HCT116 (cell line): ENCODE data around the gene PDK1. TPM values are rescaled to one million over a fixed set of nuclear protein-coding genes. Genes with fewer than 3 reads are reported as not detected.

ENCODE experiments used
- ATAC-seq: fragments of 200-7000 bp; cut with Tn5 transposase; 2 replicates; pipeline ENCODE4 v1.9.1; 2020; ENCODE audit warnings: mild to moderate bottlenecking, moderate library complexity
- BruUV-seq: library from RNA; stranded (reverse); fragments of 400-500 nt; replicated peaks from 2 replicates; lab custom pipeline; 2021; lab: Mats Ljungman, UMichigan
- CTCF ChIA-PET: fragments of 300-600 bp; sonication (Branson Sonifier 250); formaldehyde crosslinking; loops from one replicate; lab custom pipeline; 2021; ENCODE audit warnings: antibody characterized with exemption; lab: Charles Lee
- POLR2A ChIA-PET: fragments of 300-600, 350-600 bp; sonication (Branson Sonifier 250); formaldehyde crosslinking; loops from one replicate; lab custom pipeline; 2021; ENCODE audit warnings: antibody characterized with exemption; lab: Charles Lee
- RAD21 ChIA-PET, 2 experiments: fragments of 300-600 bp; sonication (Branson Sonifier 250); formaldehyde crosslinking; loops; one replicate each; lab custom pipeline; 2023; ENCODE audit warnings: low total read pairs in 2 of 2; ENCODE audit not compliant: uncharacterized antibody in 2 of 2, unreplicated experiment in 2 of 2, low non-redundant PET in 1 of 2; lab: Charles Lee
- DNase-seq: peaks from one replicate; pipeline ENCODE4 v3.0.0-alpha.2; 2010; ENCODE audit warnings: low read depth, low spot score
- H2AFZ ChIP-seq: fragments of 200-600 bp; shearing (Covaris generic), sonication (generic); 2 replicates; pipeline ENCODE4 v1.6.1; 2017; ENCODE audit warnings: low read depth, mixed run types, mixed read lengths, antibody characterized with exemption, low read length; ENCODE audit not compliant: poor library complexity, severe bottlenecking
- H3K27ac ChIP-seq: 2 replicates; pipeline ENCODE4 v1.5.1; 2012; ENCODE audit warnings: low read depth, low read length
- H3K27me3 ChIP-seq: fragments of 200-600 bp; sonication (generic); 2 replicates; pipeline ENCODE4 v1.6.1; 2016; ENCODE audit warnings: mixed run types, low read length, mixed read lengths; ENCODE audit not compliant: insufficient read depth
- H3K36me3 ChIP-seq, 2 experiments: fragments of 200-500 bp in 1 of 2; fragments of 200-600 bp in 1 of 2; sonication (Bioruptor generic) in 1 of 2; sonication (generic) in 1 of 2; 2 replicates each; pipeline versions ENCODE4 v1.5.1 to v1.6.1; 2014 to 2016; ENCODE audit warnings: low read length in 2 of 2, inconsistent platforms in 1 of 2, mixed read lengths in 1 of 2, mixed run types in 1 of 2; ENCODE audit not compliant: insufficient read depth in 2 of 2, control insufficient read depth in 1 of 2
- H3K4me1 ChIP-seq, 2 experiments: fragments of 200-600 bp in 1 of 2; sonication (generic) in 1 of 2; 2 replicates each; pipeline versions ENCODE4 v1.5.1 to v1.6.1; 2012 to 2017; ENCODE audit warnings: low read length in 2 of 2, inconsistent platforms in 1 of 2, mild to moderate bottlenecking in 1 of 2, mixed read lengths in 1 of 2, mixed run types in 1 of 2, moderate library complexity in 1 of 2; ENCODE audit not compliant: insufficient read depth in 2 of 2, control insufficient read depth in 1 of 2
- H3K4me2 ChIP-seq: fragments of 200-600 bp; sonication (generic); 2 replicates; pipeline ENCODE4 v1.6.1; 2017; ENCODE audit warnings: mixed run types, low read length, mixed read lengths
- H3K4me3 ChIP-seq, 2 experiments: fragments of 200-600 bp in 1 of 2; sonication (generic) in 1 of 2; replicated peaks in 1 of 2; 2 replicates each; pipeline ENCODE4 v1.5.1; 2011 to 2016; ENCODE audit warnings: low read length in 2 of 2, control low read depth in 1 of 2, low read depth in 1 of 2, mild to moderate bottlenecking in 1 of 2, mixed read lengths in 1 of 2, mixed run types in 1 of 2
- H3K79me2 ChIP-seq: fragments of 200-600 bp; sonication (generic); 2 replicates; pipeline ENCODE4 v1.6.1; 2017; ENCODE audit warnings: mild to moderate bottlenecking, mixed run types, low read length, moderate library complexity, mixed read lengths; ENCODE audit not compliant: insufficient read depth
- H3K9ac ChIP-seq: fragments of 200-600 bp; sonication (generic); 2 replicates; pipeline ENCODE4 v1.6.1; 2016; ENCODE audit warnings: low read length, mixed read lengths
- H3K9me2 ChIP-seq: fragments of 200-600 bp; sonication (generic), shearing (Covaris generic); 2 replicates; pipeline ENCODE4 v1.6.1; 2017; ENCODE audit warnings: mixed run types, mild to moderate bottlenecking, moderate library complexity; ENCODE audit not compliant: insufficient read depth
- H3K9me3 ChIP-seq, 2 experiments: fragments of 200-500 bp in 1 of 2; fragments of 200-600 bp in 1 of 2; sonication (Bioruptor generic) in 1 of 2; sonication (generic) in 1 of 2; 2 replicates each; pipeline ENCODE4 v1.6.1; 2014 to 2017; ENCODE audit warnings: low read length in 2 of 2, mixed read lengths in 2 of 2, inconsistent platforms in 1 of 2, low read depth in 1 of 2, mild to moderate bottlenecking in 1 of 2, mixed run types in 1 of 2, moderate library complexity in 1 of 2; ENCODE audit not compliant: control insufficient read depth in 1 of 2, insufficient read depth in 1 of 2
- H4K20me1 ChIP-seq: fragments of 200-600 bp; sonication (generic), shearing (Covaris generic); 2 replicates; pipeline ENCODE4 v1.6.1; 2017; ENCODE audit warnings: mixed run types, mild to moderate bottlenecking, moderate library complexity; ENCODE audit not compliant: insufficient read depth
- CEBPB ChIP-seq: IDR thresholded peaks from 2 replicates; pipeline ENCODE4 v1.6.1; 2012; ENCODE audit warnings: low read depth
- EGR1 ChIP-seq: IDR thresholded peaks from 2 replicates; pipeline ENCODE4 v1.6.1; 2012; ENCODE audit warnings: low read depth
- ELF1 ChIP-seq: IDR thresholded peaks from 2 replicates; pipeline ENCODE4 v1.6.1; 2012; ENCODE audit warnings: low read depth, borderline replicate concordance
- FOSL1 ChIP-seq: IDR thresholded peaks from 2 replicates; pipeline ENCODE4 v1.6.1; 2012; ENCODE audit warnings: low read depth
- POLR2A ChIP-seq: IDR thresholded peaks from 2 replicates; pipeline ENCODE4 v1.7.0; 2011; ENCODE audit warnings: borderline replicate concordance; ENCODE audit not compliant: insufficient read depth, insufficient read length; ENCODE audit errors: extremely low read depth
- POLR2AphosphoS5 ChIP-seq: IDR thresholded peaks from 2 replicates; pipeline ENCODE4 v1.6.1; 2011; ENCODE audit warnings: mild to moderate bottlenecking, low read depth, low read length, moderate library complexity
- RAD21 ChIP-seq: IDR thresholded peaks from 2 replicates; pipeline ENCODE4 v1.6.1; 2012; ENCODE audit warnings: low read depth, mild to moderate bottlenecking
- SRF ChIP-seq: IDR thresholded peaks from 2 replicates; pipeline ENCODE4 v1.6.1; 2012; ENCODE audit warnings: low read depth
- ZFX ChIP-seq: fragments of 450-650 bp; IDR thresholded peaks from 2 replicates; pipeline ENCODE4 v1.6.1; 2017
- ZNF274 ChIP-seq: fragments of 200-500 bp; sonication (Bioruptor generic); IDR thresholded peaks from 2 replicates; pipeline ENCODE4 v1.6.1; 2014; ENCODE audit warnings: mild to moderate bottlenecking, low read depth, low read length, inconsistent platforms
- intact Hi-C: fragments of 100-400 bp; cut with micrococcal nuclease; formaldehyde crosslinking; loops from 2 replicates; pipeline ENCODE4 v1.10.0; 2022
- total RNA-seq: library from RNA; stranded (reverse); gene quantifications from one replicate; pipeline ENCODE4 v1.2.1, GENCODE V29; 2021; ENCODE audit not compliant: unreplicated experiment
- TF ChIP-seq, protein P1 (sequence below): IDR thresholded peaks from 2 replicates; pipeline ENCODE4 v1.6.1; 2012; ENCODE audit warnings: low read depth

Gene PDK1
- total RNA-seq, 1 experiment from 2014 or later = 21.3 TPM

DNA sequence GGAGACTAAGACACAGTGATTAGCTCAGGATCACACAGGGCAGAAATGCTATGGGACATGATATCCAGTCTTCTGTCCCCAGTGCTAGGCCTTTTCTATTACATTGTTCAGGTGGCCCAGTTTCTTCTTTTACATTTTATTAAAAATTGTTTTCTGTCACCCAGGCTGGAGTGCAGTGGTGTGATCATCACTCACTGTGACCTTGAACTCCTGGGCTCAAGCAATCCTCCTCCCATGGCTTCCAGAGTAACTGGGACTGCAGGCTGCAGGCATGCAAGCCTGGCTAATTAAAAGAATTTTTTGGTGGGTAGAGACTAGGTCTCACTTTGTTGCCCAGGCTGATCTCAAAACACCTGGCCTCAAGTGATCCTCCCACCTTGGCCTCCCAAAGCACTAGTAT is 15.4 kb downstream of the PDK1 start:
- Histone ChIP-seq H3K9ac (no peak overlapping the region), H3K27ac (no peak overlapping the region), H3K4me1 (no peaks in the 10 kb centered on the region), H3K9me2 (no peaks in the 10 kb centered on the region), H3K27me3 (no peaks in the 10 kb centered on the region), H3K36me3 (peaks cover 19 to 27% of the 10 kb centered on the region in 2 experiments; a peak in 3 of 4 replicates), H3K79me2 (peaks cover 11% of the 10 kb centered on the region; the same call in 1 of the 2 replicates), H3K4me3 (no peak overlapping the region), H4K20me1 (no peaks in the 10 kb centered on the region), H3K4me2 (no peak overlapping the region), H3K9me3 (0 out of 4 replicates have a peak, but pooled peaks cover 0 to 9% of the 10 kb centered on the region in 2 experiments), H2AFZ (no peak overlapping the region)
- ATAC-seq (no peak), DNase-seq (no peak)
- no TSS peak for BruUV-seq
- ChIA-PET CTCF (no interaction called here), RAD21 (no interaction called here), POLR2A (no interaction called here)
- intact Hi-C loops = no loop called here
- no peak for TF ChIP-seq ZNF274
- no peak for TF ChIP-seq RAD21
- no peak for TF ChIP-seq ZFX
- TF ChIP-seq POLR2AphosphoS5 = no peak
- no peak for TF ChIP-seq ELF1
- no peak for TF ChIP-seq SRF
- TF ChIP-seq EGR1 = no peak
- TF ChIP-seq POLR2A = no peak
- TF ChIP-seq, protein P1, sequence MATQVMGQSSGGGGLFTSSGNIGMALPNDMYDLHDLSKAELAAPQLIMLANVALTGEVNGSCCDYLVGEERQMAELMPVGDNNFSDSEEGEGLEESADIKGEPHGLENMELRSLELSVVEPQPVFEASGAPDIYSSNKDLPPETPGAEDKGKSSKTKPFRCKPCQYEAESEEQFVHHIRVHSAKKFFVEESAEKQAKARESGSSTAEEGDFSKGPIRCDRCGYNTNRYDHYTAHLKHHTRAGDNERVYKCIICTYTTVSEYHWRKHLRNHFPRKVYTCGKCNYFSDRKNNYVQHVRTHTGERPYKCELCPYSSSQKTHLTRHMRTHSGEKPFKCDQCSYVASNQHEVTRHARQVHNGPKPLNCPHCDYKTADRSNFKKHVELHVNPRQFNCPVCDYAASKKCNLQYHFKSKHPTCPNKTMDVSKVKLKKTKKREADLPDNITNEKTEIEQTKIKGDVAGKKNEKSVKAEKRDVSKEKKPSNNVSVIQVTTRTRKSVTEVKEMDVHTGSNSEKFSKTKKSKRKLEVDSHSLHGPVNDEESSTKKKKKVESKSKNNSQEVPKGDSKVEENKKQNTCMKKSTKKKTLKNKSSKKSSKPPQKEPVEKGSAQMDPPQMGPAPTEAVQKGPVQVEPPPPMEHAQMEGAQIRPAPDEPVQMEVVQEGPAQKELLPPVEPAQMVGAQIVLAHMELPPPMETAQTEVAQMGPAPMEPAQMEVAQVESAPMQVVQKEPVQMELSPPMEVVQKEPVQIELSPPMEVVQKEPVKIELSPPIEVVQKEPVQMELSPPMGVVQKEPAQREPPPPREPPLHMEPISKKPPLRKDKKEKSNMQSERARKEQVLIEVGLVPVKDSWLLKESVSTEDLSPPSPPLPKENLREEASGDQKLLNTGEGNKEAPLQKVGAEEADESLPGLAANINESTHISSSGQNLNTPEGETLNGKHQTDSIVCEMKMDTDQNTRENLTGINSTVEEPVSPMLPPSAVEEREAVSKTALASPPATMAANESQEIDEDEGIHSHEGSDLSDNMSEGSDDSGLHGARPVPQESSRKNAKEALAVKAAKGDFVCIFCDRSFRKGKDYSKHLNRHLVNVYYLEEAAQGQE = no peak
- TF ChIP-seq CEBPB = no peak
- TF ChIP-seq FOSL1 = no peak
